Keratinocyte (primary cell): ENCODE measurements around the gene NDRG3.

Source experiments
- CTCF ChIP-seq, 3 experiments: IDR thresholded peaks in 1 of 3; conservative IDR thresholded peaks in 1 of 3; optimal IDR thresholded peaks in 1 of 3; 2 replicates in 2 of 3; 3 replicates in 1 of 3; pipeline versions ENCODE3 to v1.5.1; 2011; ENCODE audit warnings: low read length in 3 of 3, mild to moderate bottlenecking in 3 of 3, moderate library complexity in 2 of 3, control low read depth in 1 of 3, inconsistent platforms in 1 of 3; ENCODE audit not compliant: insufficient read depth in 2 of 3; ENCODE audit errors: extremely low read depth in 1 of 3
- EZH2 ChIP-seq: IDR thresholded peaks from one replicate; pipeline ENCODE4 v1.6.1; 2012; ENCODE audit warnings: inconsistent platforms, mild to moderate bottlenecking, low read length, moderate library complexity

GRCh38 chr20:36732456-36732855, 13.4 kb downstream of the NDRG3 start:
- no peak for TF ChIP-seq CTCF (optimal IDR thresholded peaks at IDR 0.05 in 1 of 3, IDR thresholded peaks at IDR 0.05 in 1 of 3, conservative IDR thresholded peaks at IDR 0.05 in 1 of 3; ENCODE audit: extremely low read depth in 1 of 3, insufficient read depth in 2 of 3, low read length in 3 of 3)
- TF ChIP-seq EZH2: no peak
